Measurements from ENCODE around the gene RORC.

Gene RORC

GRCh38 chr1:151825751-151826660 lies 5.6 kb downstream of the RORC start:
- no peak for DNase-seq

GRCh38 chr1:151825204-151825603 lies 6.4 kb downstream of the RORC start:
- no peak for DNase-seq

- DNase-seq, result no peak
Measured at GRCh38 chr1:151823175-151823574, 8.4 kb downstream of the RORC start.

- no peak for DNase-seq
Measured at GRCh38 chr1:151822404-151822803, 9.2 kb downstream of the RORC start.

GRCh38 chr1:151820940-151821339 lies 10.7 kb downstream of the RORC start:
- peak; percentile 79 for DNase-seq

- no peak for DNase-seq
Measured at GRCh38 chr1:151819976-151820623, 11.5 kb downstream of the RORC start.

GRCh38 chr1:151819227-151819835 lies 12.3 kb downstream of the RORC start:
- no peak for DNase-seq

GRCh38 chr1:151817353-151817730 lies 14.3 kb downstream of the RORC start:
- no peak for DNase-seq

GRCh38 chr1:151816548-151817352 lies 14.9 kb downstream of the RORC start:
- DNase-seq, result no peak

- DNase-seq, result no peak
Measured at GRCh38 chr1:151815716-151816327, 15.8 kb downstream of the RORC start.

- DNase-seq, result no peak
Measured at GRCh38 chr1:151814971-151815545, 16.5 kb downstream of the RORC start.

- DNase-seq, result no peak
Measured at GRCh38 chr1:151814426-151814825, 17.2 kb downstream of the RORC start.

- DNase-seq, result no peak
Measured at GRCh38 chr1:151813271-151813977, 18.2 kb downstream of the RORC start.

- no peak for DNase-seq
Measured at GRCh38 chr1:151811181-151811580, 20.4 kb downstream of the RORC start.

- DNase-seq, result no peak
Measured at GRCh38 chr1:151809985-151810556, 21.5 kb downstream of the RORC start.

GRCh38 chr1:151809290-151809984 lies 22.2 kb downstream of the RORC start:
- no peak for DNase-seq

GRCh38 chr1:151807766-151808165 lies 23.8 kb downstream of the RORC start:
- DNase-seq, result no peak

GRCh38 chr1:151807131-151807530 lies 24.5 kb downstream of the RORC start:
- DNase-seq, result no peak

GRCh38 chr1:151806170-151806569 lies 25.4 kb downstream of the RORC start:
- DNase-seq, result no peak

GRCh38 chr1:151805066-151805820 lies 26.4 kb downstream of the RORC start, which contains the start of gene LINGO4:
LINGO4 (minus strand) TSS chr1:151805419; CDS start chr1:151802704, 2,715 bp downstream.
- DNase-seq, result no peak
